Keratinocyte (primary cell): ENCODE results near the gene NET1.

Experiments used
- EZH2 ChIP-seq: IDR thresholded peaks from one replicate; pipeline ENCODE4 v1.6.1; 2012; ENCODE audit warnings: inconsistent platforms, mild to moderate bottlenecking, low read length, moderate library complexity
- TF ChIP-seq, protein P1 (sequence below), 3 experiments: IDR thresholded peaks in 1 of 3; conservative IDR thresholded peaks in 1 of 3; optimal IDR thresholded peaks in 1 of 3; 2 replicates in 2 of 3; 3 replicates in 1 of 3; pipeline versions ENCODE3 to v1.5.1; 2011; ENCODE audit warnings: low read length in 3 of 3, mild to moderate bottlenecking in 3 of 3, moderate library complexity in 2 of 3, control low read depth in 1 of 3, inconsistent platforms in 1 of 3; ENCODE audit not compliant: insufficient read depth in 2 of 3; ENCODE audit errors: extremely low read depth in 1 of 3

DNA sequence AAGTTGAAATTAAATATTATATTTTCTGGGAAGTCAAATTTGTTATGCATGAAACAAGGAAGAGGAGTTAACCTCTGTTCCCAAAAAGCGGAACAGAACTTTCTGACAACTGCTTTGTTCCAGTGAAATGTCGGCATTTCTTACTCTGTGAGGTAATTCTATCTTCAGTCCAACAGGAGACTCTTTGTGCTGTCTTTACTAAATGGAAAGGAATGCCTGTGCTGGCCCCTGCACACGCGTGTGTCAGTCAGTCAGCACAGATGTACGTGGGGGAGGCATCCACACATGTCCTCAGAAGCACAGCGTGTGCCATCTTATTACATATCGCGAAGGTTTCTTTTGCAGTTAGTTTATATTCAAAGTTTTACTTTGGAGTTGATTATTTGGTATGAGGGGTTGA, 37.5 kb downstream of the NET1 start:
- TF ChIP-seq, protein P1, sequence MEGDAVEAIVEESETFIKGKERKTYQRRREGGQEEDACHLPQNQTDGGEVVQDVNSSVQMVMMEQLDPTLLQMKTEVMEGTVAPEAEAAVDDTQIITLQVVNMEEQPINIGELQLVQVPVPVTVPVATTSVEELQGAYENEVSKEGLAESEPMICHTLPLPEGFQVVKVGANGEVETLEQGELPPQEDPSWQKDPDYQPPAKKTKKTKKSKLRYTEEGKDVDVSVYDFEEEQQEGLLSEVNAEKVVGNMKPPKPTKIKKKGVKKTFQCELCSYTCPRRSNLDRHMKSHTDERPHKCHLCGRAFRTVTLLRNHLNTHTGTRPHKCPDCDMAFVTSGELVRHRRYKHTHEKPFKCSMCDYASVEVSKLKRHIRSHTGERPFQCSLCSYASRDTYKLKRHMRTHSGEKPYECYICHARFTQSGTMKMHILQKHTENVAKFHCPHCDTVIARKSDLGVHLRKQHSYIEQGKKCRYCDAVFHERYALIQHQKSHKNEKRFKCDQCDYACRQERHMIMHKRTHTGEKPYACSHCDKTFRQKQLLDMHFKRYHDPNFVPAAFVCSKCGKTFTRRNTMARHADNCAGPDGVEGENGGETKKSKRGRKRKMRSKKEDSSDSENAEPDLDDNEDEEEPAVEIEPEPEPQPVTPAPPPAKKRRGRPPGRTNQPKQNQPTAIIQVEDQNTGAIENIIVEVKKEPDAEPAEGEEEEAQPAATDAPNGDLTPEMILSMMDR (optimal IDR thresholded peaks at IDR 0.05 in 1 of 3, IDR thresholded peaks at IDR 0.05 in 1 of 3, conservative IDR thresholded peaks at IDR 0.05 in 1 of 3; ENCODE audit: extremely low read depth in 1 of 3, insufficient read depth in 2 of 3, low read length in 3 of 3) = peak in 2 of 3 experiments; percentile 5 to 15
- TF ChIP-seq EZH2 = no peak
